ENCODE measurements around the gene ILF3. TPM values are rescaled to one million over a fixed set of nuclear protein-coding genes. Genes with fewer than 3 reads are reported as not detected.

Gene ILF3
- total RNA-seq, 2 donors from 2014 or later, result 298 to 579 TPM

DNA sequence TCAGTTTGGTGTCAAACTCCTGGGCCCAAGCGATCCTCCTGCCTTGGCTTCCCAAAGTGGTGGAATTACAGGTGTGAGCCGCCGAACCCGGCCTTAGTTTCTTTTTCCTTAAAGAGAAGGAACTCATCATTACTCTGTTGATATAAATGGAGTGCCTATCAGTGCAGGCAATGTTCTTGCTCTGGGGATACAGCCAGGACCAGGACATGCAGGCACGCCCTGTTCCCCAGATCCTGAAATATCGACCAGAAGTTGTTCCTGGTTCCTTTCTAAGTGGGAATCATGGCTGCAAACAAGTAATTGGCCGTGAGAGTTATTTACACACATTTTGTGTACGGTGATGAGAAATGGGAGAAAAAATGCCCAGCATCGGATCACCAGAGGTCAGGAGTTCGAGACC, 72.1 kb downstream of the ILF3 start:
- no peaks in the 10 kb centered on the region for H3K9me3 Mint-ChIP-seq
- no peak overlapping the region for H3K27ac Mint-ChIP-seq
- no peak for ATAC-seq
- H3K4me1 Mint-ChIP-seq (ENCODE audit: low read depth in 2 of 2), result peaks cover 48 to 51% of the 10 kb centered on the region in 2 donors
- peaks cover 5% of the 10 kb centered on the region for H3K36me3 Mint-ChIP-seq
- no peak overlapping the region for H3K4me3 Mint-ChIP-seq
- no peak for DNase-seq (ENCODE audit: low spot score)
- no peaks in the 10 kb centered on the region for H3K27me3 Mint-ChIP-seq

- ATAC-seq (no peak), DNase-seq (ENCODE audit: low spot score) (peak; percentile 55)
- Mint-ChIP-seq H3K36me3 (peaks cover 5% of the 10 kb centered on the region), H3K4me3 (peak overlapping the region; percentile 39), H3K27me3 (no peaks in the 10 kb centered on the region), H3K27ac (peak overlapping the region; percentile 60 to 94), H3K4me1 (ENCODE audit: low read depth in 2 of 2) (peaks cover 47 to 51% of the 10 kb centered on the region in 2 donors), H3K9me3 (no peaks in the 10 kb centered on the region)
These were observed 73.6 kb downstream of the ILF3 start for GRCh38 chr19:10727685-10728201.

- peak overlapping the region; percentile 89 to 98 for H3K27ac Mint-ChIP-seq
- H3K4me3 Mint-ChIP-seq, result no peak overlapping the region
- DNase-seq (ENCODE audit: low spot score) (no peak), ATAC-seq (no peak)
- no peaks in the 10 kb centered on the region for H3K9me3 Mint-ChIP-seq
- peaks cover 5% of the 10 kb centered on the region for H3K36me3 Mint-ChIP-seq
- H3K27me3 Mint-ChIP-seq, result no peaks in the 10 kb centered on the region
- H3K4me1 Mint-ChIP-seq (ENCODE audit: low read depth in 2 of 2), result peaks cover 37 to 42% of the 10 kb centered on the region in 2 donors
These were observed 75.3 kb downstream of the ILF3 start for GRCh38 chr19:10729411-10729810.

DNA sequence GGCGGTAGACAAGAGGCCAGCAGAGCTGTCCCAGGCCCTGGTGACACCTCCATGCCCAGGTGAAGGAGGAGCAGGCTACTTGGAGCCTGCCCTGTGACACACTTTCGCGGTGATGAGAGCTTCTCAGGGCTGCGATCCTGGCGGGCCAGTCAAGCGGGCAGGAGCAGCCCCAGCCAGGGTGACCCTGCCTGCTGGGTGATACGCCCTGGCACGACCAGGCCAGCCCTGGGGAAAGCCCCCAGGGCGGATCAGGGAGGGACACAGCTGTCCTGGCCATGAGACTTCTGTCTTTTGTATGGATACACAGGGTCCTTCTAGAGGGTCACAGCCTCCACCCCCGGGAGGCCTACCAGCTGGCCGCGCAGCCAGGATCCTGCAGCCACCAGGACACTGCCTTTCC, 76.8 kb downstream of the ILF3 start:
- no peak overlapping the region for H3K4me3 Mint-ChIP-seq
- peaks cover 5% of the 10 kb centered on the region for H3K36me3 Mint-ChIP-seq
- peak in 1 of 2 donors; percentile 16 for ATAC-seq
- no peaks in the 10 kb centered on the region for H3K9me3 Mint-ChIP-seq
- peaks cover 32 to 41% of the 10 kb centered on the region in 2 donors for H3K4me1 Mint-ChIP-seq (ENCODE audit: low read depth in 2 of 2)
- H3K27ac Mint-ChIP-seq, result peak overlapping the region; percentile 89 to 98
- no peaks in the 10 kb centered on the region for H3K27me3 Mint-ChIP-seq
- DNase-seq (ENCODE audit: low spot score), result peak; percentile 51

DNA sequence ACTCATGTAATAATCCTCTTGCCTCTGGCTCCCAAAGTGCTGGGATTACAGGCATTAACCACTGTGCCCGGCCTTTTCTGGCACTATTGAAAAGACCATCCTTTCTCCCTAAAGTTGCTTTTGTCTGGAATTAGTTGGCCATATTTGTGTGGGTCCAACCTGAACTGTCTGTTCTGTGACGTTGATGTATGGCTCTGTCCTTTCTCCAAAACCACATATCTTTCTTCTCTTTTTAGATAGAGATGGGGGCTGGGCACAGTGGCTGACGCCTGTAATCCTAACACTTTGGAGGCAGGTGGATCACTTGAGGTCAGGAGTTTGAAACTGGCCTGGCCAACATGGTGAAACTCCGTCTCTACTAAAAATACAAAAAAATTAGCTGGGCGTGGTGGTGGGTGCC, 81.6 kb downstream of the ILF3 start:
- DNase-seq (ENCODE audit: low spot score) (peak; percentile 1), ATAC-seq (no peak)
- Mint-ChIP-seq H3K27ac (no peak overlapping the region), H3K4me1 (ENCODE audit: low read depth in 2 of 2) (peaks cover 27 to 35% of the 10 kb centered on the region in 2 donors), H3K36me3 (no peaks in the 10 kb centered on the region), H3K4me3 (no peak overlapping the region), H3K9me3 (no peaks in the 10 kb centered on the region), H3K27me3 (no peaks in the 10 kb centered on the region)

DNA sequence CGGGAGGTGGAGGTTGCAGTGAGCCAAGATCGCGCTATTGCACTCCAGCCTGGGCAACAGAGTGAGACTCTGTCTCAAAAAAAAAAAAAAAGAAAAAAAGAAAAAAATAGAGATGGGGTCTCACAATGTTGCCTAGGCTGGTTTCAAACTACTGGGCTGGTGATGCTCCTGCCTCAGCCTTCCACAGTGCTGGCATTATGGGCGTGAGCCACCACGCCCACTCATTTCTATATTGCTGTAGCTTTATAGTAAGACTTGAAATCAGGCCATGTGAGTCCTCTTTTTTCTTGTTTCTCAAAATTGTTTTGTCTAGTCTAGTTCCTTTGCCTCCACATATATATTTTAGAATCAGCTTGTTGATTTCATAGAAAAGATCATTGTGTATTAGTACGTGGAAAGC, 82.0 kb downstream of the ILF3 start:
- no peak overlapping the region for H3K27ac Mint-ChIP-seq
- H3K4me1 Mint-ChIP-seq (ENCODE audit: low read depth in 2 of 2), result peaks cover 31 to 37% of the 10 kb centered on the region in 2 donors
- H3K9me3 Mint-ChIP-seq, result no peaks in the 10 kb centered on the region
- no peak overlapping the region for H3K4me3 Mint-ChIP-seq
- no peaks in the 10 kb centered on the region for H3K27me3 Mint-ChIP-seq
- DNase-seq (ENCODE audit: low spot score), result peak; percentile 28
- no peak for ATAC-seq
- no peaks in the 10 kb centered on the region for H3K36me3 Mint-ChIP-seq

- H3K4me3 Mint-ChIP-seq, result no peak overlapping the region
- no peak for ATAC-seq
These were observed 82.9 kb downstream of the ILF3 start for GRCh38 chr19:10736916-10737551.

GRCh38 chr19:10737722-10738121, 83.6 kb downstream of the ILF3 start:
- Mint-ChIP-seq H3K27ac (peak overlapping the region; percentile 58 to 79), H3K36me3 (no peaks in the 10 kb centered on the region), H3K9me3 (no peaks in the 10 kb centered on the region), H3K4me3 (no peak overlapping the region), H3K27me3 (no peaks in the 10 kb centered on the region), H3K4me1 (ENCODE audit: low read depth in 2 of 2) (peaks cover 37 to 39% of the 10 kb centered on the region in 2 donors)
- DNase-seq (ENCODE audit: low spot score), result peak; percentile 59
- ATAC-seq, result no peak

More at GRCh38 chr19:10736916-10737551, 82.9 kb downstream of the ILF3 start:
- no peaks in the 10 kb centered on the region for H3K36me3 Mint-ChIP-seq
- H3K9me3 Mint-ChIP-seq, result no peaks in the 10 kb centered on the region
- DNase-seq (ENCODE audit: low spot score), result peak; percentile 1
- peaks cover 31 to 37% of the 10 kb centered on the region in 2 donors for H3K4me1 Mint-ChIP-seq (ENCODE audit: low read depth in 2 of 2)
- peak overlapping the region; percentile 58 to 79 for H3K27ac Mint-ChIP-seq
- H3K27me3 Mint-ChIP-seq, result no peaks in the 10 kb centered on the region

GRCh38 chr19:10740798-10741197, 86.7 kb downstream of the ILF3 start:
- Mint-ChIP-seq H3K27ac (peak overlapping the region in 1 of 2 donors; percentile 77), H3K4me3 (no peak overlapping the region), H3K36me3 (no peaks in the 10 kb centered on the region), H3K9me3 (no peaks in the 10 kb centered on the region), H3K4me1 (ENCODE audit: low read depth in 2 of 2) (peaks cover 46 to 47% of the 10 kb centered on the region in 2 donors), H3K27me3 (no peaks in the 10 kb centered on the region)
- no peak for DNase-seq (ENCODE audit: low spot score)
- ATAC-seq, result no peak

Other genes with a start within 250 kb of the ILF3 start
- 10 to 100 TPM; 14.5 to 46.6 TPM for gene PDE4A, start 233.8 kb upstream of the ILF3 start, total RNA-seq
- gene KEAP1, start 151.0 kb upstream of the ILF3 start, total RNA-seq, result 100 to 1,000 TPM in 1 of 2 donors, 10 to 100 TPM in 1; 94.0 to 118 TPM
- 10 to 100 TPM in 1 of 2 donors, 1 to 10 TPM in 1; 5.1 to 16.3 TPM for gene S1PR5, start 136.9 kb upstream of the ILF3 start, total RNA-seq
- 10 to 100 TPM; 67.4 to 71.0 TPM for gene ATG4D, start 110.4 kb upstream of the ILF3 start, total RNA-seq
- 10 to 100 TPM; 50.9 to 89.6 TPM for gene KRI1, start 88.3 kb upstream of the ILF3 start, total RNA-seq
- gene CDKN2D, start 85.4 kb upstream of the ILF3 start, total RNA-seq, result 10 to 100 TPM; 28.0 to 33.9 TPM
- not detected for gene AP1M2, start 67.0 kb upstream of the ILF3 start, total RNA-seq
- 10 to 100 TPM; 63.9 to 67.9 TPM for gene SLC44A2, start 28.8 kb upstream of the ILF3 start, total RNA-seq
- 100 to 1,000 TPM in 1 of 2 donors, 10 to 100 TPM in 1; 32.0 to 110 TPM for gene QTRT1, start 47.1 kb downstream of the ILF3 start, total RNA-seq
- gene DNM2, start 63.7 kb downstream of the ILF3 start, total RNA-seq, result 100 to 1,000 TPM; 403 to 422 TPM
- 10 to 100 TPM; 15.2 to 24.1 TPM for gene TMED1, start 181.9 kb downstream of the ILF3 start, total RNA-seq
- 10 to 100 TPM in 1 of 2 donors, 1 to 10 TPM in 1; 2.7 to 12.0 TPM for gene C19orf38, start 194.1 kb downstream of the ILF3 start, total RNA-seq
- gene CARM1, start 217.2 kb downstream of the ILF3 start, total RNA-seq, result 10 to 100 TPM; 48.4 to 60.0 TPM